CD4-positive, alpha-beta T cell treated with Interleukin-12 subunit alpha and Interleukin-12 subunit beta, for 1 hour (primary cell): Measurements from ENCODE around the gene ANKRD52.
"Not testable (repeated sequence)": the region's sequence is repeated elsewhere in the genome, so short reads cannot be mapped to it uniquely, and the experiment has no call there.

Source experiments
- DNase-seq: peaks from one replicate; pipeline ENCODE4 v3.0.0-alpha.2; 2020

Gene ANKRD52

DNA sequence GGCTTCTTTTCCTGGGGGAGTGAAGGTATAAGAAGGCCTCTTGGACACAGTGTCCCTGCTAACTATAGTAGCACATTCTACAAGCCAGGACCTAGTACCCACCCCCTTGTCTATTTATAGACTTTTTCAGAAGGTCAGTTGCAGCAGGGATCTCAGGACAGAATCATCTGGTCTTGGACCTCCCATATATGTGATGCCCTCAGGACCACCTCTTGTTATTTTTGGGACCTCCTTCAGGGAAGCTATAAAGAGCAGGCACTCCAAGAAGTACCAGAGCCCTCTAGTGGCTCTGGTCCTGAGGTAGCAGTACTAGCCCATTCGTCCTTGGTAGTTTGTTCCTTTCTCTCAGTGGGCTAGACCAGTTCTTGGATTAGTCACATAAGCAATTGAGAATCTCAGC, 12.8 kb upstream of the ANKRD52 start:
- peak; percentile 17 for DNase-seq

DNA sequence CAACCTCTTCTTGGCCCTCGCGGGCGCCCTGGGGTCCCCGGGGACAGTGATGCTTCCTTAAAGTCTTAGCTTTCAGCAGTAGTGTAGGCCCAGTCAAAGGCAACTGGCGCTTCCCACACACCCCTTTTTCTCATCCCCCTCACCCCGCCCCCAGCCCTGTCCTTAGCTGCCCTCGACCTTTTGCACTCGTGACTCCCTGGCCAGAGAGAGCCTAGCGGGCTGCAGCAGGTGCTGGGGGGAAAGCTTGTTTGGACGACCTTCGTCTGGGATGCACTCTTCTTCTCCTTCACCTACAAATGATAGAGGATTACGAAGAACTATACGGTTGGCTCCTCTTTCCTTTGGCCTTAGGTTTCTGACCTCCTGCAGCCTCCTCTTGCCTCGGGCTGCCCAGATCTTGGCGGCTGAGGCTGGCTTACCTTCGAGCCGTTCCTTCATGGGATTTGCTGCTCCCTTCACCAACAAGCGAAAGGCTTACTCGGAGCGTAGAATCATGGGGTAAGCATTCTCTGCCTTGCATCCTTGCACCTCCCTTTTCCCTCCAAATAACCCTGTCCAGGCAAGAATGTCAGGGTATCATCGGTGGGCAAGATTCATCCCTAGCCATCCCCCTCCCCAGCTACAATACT, 9.4 kb upstream of the ANKRD52 start:
- DNase-seq = no peak

DNA sequence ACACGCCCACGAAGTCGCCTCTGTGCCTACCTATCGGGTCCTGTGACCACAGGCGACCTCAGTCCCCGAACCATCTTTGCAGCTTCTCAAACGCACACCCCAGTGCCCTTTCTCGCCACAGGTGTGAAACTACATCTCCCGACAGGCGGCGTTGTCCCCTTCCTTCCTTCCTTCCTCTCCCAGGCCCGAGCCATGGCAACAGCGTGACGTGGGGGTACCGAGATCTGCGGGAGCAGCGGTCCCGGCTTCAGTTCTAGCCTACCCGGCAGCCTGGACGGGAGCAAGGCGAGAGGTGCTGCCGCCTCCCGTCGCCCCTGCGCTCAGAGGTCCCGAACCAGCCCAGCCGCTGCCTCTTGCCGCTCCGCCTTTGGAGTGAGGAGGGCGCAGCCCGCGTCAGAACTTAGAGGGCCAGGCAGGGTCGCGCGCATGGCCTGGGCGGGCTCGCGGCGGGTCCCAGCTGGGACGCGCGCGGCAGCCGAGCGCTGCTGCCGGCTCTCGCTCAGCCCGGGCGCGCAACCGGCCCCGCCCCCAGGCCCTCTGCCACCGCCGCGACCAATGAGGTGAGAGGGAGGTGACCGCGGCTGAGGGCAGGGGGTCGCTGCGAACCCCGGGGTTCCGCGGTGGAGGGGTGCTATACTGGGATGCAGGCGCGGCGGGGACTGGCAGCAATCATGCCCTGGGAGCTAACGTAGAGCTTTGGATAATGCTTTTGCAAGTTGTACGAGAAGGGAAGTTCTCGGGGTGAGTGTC, 8.7 kb upstream of the ANKRD52 start, which contains the start of gene COQ10A:
Gene COQ10A, plus strand, starts transcription at position 250 of the 750 bp plus-strand sequence. Its CDS starts 177 bp downstream, at position 427.
- DNase-seq = peak; percentile 91

DNA sequence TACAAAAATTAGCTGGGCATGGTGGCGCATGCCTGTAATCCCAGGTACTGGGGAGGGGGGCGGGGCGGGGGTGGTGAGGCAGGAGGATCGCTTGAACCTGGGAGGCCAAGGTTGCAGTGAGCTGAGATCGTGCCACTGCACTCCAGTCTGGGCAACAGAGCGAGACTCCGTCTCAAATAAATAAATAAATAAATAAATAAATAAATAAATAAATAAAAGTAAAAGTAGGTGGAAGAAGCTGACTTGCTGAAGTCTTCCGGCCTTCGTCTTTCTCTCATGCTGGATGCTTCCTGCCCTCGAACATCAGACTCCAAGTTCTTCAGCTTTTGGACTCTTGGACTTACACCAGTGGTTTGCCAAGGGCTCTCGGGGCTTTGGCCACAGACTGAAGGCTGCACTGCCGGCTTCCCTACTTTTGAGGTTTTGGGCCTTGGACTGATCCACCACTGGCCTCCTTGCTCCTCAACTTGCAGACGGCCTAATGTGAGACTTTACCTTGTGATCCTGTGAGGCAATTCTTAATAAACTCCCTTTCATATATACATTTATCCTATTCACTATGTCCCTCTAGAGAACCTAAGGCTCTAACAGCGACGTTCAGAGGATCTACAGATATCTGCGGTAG, 8.0 kb upstream of the ANKRD52 start:
- DNase-seq = not testable (repeated sequence)

DNA sequence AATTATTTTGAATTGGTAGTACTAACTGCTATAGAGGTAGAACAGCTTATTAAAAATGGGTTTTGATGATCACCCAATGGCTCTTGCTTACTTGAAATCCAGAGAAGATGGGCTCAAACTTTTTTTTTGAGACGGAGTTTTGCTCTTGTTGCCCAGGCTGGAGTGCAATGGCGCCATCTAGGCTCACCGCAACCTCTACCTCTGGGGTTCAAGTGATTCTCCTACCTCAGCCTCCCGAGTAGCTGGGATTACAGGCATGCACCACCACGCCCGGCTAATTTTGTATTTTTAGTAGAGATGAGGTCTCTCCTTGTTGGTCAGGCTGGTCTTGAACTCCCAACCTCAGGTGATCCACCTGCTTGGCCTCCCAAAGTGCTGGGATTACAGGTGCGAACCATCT, 4.8 kb upstream of the ANKRD52 start:
- DNase-seq = not testable (repeated sequence)

DNA sequence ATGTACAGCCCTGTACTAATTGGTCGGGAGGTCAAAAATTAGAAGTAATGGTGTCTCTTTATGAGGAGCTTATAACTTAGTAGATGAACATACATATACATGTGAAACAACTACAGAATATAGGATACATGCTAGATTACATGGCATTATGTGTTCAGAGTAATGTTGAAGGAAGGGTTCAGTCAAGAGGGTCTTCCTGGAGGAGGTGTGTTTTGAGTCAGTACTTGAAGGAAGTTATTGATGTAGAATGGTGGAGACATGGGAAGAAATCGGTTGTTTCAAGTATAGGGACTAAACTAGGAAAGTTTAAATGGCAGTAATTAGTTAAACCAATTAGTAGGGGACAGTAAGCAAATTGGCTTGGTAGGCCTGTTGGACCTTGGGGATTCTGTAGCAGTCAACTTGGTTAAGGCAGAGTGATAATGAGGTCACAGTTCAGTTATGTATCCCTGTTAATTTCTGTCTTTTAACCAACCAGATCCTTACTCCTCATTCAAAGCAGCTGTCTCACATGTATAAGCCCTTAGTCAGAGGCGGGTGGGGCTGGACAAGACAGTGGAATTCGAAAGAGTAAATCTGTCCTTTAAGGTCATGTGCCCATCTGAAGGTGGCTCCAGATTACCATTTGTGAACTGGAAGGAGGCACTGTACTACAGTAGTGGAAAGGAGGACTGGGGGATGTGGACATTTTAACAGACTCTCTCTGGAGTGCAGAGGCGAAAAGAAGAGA, 3.5 kb upstream of the ANKRD52 start:
- DNase-seq = no peak

DNA sequence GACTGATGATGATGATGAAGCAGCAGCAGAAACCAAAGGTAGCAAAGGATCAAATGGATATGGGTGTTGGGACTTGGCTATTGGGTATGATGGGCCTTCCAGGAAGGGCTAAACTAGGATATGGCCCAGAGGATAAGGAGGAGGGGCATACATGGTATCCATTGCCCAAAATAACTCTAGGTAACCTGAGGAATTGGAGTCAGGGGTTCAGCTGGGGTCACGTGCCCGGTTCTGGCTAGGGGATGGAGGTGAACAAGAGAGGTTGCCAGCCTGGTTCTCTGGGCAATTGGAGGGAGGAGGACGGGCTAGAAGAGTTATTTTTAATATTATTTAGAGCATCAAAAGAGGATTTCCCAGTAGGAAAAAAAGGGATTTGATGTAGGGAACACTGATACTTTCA, 2.7 kb upstream of the ANKRD52 start:
- DNase-seq = no peak

DNA sequence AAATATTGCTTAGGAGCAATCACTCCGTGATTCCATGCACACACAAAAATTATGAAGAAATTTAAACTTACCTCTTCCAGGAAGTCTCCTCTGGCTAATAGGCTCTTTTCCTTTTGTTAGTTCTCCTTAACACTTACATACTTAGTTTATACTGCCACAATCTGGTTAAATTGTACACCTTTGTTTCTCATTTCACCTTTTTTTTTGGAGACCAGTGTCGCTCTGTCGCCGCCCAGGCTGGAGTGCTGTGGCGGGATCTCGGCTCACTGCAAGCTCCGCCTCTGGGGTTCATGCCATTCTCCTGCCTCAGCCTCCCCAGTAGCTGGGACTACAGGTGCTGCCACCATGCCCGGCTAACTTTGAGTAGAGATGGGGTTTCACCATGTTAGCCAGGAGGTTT, 2.2 kb upstream of the ANKRD52 start:
- DNase-seq = no peak

DNA sequence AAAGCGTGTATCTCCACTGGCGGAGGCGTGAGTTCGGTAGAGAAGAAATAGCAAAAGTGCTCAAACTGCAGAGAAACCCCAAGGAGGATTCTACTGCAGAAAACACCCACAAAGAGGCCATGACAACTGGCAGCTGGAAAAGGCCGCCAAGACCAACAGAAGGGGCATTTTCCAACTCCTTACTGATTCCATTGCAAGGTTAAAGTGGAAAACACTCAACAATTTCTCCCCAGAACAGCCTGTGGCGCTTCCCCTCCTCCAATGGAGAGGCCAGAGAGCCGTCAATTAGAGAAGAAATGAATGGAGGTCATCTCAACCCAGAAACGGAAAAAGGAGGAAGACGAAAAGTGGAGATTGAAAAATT, 618 bp upstream of the ANKRD52 start:
- DNase-seq = no peak

DNA sequence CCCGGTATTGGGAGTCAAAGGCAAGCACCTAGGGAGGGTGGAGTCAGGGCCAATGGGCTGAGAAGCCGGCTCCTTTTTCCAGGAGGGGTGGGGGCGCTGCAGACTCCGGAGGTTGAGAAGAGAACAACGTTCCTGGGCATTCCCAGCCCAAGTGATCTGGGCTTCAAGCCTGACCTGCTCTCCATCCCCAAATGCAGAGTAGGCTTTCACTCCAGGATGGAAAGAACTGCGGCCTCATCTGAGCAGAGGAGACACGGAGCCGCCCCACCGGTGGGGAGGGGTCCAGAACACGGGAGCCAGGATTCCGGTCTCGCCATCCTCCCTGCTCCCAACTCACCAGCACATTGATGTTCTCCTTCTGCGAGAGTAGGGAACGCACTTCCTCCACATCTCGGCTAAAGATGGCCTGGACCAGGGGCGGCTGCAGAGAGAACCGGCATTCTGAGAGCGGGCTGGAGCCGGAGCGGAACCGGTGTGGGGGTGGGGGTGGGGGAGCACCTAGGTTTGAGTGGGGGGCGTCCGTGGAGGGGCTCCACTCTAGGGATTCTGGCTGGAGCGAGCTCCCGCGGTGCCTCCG, 605 bp downstream of the ANKRD52 start:
- DNase-seq = no peak

DNA sequence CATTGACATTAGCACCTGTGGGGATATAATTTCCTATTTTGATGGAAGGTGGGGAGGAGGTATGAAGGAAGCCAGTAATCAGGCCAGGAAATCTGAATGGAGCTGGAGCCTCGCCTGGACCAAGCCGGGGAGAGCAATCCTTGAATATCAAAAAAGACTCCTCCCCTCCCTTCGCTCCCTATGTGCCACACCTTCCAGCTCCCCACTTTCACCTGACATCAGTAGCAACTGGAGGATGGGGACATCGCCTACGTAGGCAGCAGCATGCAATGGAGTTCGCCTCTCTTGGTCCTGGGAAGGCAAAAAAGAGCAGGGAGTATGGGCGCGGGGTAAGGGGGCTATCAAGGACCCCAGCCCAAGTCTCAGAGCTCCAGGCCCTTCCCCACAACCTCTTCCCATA, 1.1 kb downstream of the ANKRD52 start:
- DNase-seq = no peak

DNA sequence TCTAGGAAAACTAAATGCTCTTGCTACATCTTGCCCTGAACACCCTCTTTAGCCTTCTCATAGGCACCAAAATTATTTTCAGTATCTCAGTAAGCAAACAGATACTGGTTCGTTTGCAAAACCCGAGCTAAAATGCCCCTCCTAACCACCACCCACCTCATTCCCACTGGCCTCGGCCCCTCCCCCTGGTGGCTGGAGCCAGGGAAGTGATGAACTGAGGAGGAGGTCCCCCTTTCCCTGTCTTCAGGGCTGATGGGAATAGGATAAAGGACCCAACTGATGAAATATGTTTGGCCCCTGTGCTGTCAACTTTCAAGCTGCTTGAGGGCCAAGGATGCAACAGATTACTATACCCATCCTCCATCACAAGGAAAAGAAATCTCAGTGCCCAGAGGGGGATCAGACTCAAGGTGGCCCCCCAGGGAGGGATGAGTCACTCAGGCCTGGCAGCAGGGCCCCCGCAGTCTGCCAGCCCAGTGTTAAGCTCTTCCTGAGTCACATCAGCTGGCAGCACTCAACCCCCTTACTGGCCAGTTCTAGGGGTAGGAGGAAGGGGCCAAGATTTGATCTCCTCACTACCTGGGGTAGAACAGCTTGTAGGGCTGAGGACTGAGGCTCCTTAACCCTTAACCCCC, 1.7 kb downstream of the ANKRD52 start:
- DNase-seq = no peak

DNA sequence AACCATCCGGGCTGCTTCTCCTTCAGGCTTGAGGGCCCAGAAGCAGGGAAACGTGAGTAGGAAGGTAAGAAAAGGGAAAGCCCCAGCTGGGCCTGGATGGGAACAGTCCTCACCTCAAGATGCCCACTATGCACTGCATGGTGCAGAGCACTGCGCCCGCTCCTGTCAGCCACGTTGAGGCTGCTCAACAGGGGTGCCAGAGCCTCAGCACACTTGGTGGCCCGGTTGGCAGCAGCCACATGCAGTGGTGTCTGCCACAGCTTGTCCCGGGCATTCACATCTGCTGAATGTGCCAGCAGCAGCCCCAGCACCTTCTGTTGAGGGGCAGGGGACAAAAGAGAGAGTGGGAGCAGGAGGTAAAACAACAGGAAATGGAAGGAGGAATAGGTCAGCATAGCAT, 2.5 kb downstream of the ANKRD52 start:
- DNase-seq = no peak

DNA sequence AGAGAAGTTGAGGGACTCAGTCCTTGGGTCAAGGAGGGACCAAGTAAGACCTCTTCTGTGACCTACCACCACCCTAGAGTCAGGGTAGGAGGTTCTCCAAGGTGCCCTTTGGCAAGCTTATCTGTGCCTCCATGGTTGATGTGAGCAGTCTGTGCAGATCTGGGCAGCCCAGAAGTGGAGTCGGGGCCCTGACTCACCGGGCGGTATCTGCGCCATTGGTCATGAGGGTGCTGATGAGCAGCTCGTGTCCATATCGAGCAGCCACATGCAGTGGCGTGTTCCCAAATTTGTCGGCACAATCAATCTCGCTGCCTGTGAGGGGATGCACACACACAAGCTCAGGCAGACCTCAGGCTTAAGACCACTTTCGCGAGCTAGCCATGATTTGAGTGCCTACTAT, 5.1 kb downstream of the ANKRD52 start:
- no peak for DNase-seq

DNA sequence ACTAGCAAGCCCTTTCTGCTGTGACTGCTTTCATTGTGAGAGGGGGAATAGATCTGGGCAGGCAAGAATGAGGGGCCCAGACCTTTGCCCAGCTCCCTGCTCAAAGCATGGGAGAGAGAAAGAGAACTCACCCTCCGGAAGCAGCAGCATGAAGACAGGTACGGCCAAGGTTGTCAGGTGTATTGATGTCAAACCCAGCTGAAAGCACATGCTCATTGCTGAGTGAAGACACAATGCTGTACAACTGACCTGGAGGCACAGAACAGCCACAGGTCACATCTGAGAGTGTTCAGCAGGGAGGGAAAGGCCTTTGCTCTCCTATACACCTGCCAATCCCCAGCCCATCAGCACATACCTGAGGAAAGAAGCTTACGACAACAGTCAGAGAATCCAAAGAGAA, 5.5 kb downstream of the ANKRD52 start:
- DNase-seq = no peak

DNA sequence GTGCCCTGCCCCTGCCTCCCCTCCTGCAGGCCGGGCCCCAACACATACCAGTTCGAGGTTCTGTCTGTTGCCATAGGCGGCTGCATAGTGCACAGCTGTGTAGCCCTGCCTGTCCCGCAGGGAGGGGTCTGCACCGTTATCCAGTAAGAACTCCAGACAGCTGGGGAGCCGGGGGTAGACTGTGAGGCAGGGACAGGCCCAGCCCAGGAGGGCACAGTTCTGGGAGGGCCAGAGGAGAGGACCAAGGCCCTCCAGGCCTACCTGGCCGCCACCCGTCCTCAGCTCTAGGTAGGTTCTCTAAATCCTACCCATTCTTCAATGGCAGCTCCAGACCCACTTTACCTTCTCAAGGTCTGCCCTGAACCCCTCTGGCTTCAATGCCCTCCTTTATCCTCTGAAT, 9.5 kb downstream of the ANKRD52 start:
- no peak for DNase-seq

DNA sequence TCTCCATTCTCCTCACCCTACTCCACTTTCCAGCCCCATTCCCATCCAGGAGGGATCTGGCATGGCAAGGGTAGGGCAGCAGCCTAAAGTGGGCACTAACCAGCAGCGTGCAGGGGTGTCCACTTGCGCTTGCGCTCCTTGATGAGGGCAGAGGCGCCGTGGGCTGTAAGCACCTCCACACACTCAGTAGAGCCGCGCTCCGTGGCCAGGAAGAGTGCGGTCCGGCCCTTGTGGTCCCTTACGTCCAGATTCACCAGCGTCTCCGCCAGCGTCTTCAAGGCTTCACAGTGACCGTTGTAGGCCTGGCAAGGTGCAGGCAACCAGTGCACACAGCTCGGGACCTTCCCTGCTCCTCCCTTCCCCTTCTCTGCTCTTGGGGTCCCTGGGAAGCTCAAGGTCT, 10.3 kb downstream of the ANKRD52 start:
- DNase-seq = no peak

DNA sequence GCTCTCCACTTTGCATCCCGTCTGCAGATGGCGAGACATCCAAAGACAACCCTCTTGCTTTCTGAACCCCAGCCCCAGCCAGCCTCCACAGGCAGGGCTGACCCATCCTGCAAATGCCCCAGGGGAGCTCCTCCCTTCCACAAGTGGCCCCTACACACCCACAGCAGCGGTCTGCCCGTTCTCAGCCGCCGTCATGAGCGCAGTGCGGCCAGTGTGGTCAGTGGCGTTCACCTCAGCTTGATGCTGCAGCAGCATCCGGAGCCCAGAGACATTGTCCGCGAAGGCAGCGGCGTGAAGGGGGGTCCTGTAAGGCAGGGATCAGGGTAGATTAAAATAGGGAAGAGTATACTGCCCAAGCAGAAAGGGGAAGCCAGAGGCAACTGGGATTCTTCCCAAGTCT, 13.7 kb downstream of the ANKRD52 start:
- DNase-seq = no peak

DNA sequence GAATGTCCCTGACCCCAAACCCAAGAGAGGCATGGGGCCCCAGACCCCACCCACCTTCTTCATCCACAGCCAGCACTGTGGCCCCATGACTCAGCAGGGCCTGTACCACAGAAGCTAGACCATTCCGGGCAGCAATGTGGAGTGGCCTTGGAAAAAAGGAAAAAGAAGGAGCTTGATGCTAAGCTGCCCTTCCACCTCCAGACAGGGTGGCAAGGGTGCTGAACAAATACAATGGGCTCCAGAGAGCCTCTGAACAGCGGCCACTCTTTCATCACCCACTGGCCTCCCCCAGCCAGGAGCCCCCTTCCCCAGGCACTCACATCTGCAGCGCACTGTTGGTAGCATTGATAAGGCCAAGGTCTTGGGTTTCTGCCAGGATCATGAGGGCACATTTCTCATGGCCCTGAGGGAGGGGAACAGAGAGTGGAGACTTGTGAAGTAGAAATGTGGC, 14.4 kb downstream of the ANKRD52 start:
- no peak for DNase-seq

DNA sequence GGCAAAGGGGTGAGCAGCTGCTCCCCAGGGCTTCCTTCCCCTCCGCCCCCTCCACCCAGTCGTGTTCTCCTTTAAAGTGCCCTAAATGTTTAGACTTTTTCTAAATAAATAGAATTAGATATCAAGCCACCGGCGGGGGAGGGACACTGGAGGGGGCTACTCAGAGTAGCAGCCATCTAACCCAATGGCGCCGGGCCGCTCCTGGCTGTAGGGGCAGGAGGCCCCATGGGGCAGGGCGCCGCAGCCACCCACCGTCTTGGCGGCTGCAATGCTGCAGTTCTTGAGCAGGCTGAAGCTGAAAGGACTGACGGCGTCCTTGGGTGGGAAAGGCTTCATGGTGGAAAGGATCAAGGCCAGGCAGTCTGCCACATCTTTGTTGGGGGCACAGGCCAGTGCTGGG, 15.2 kb downstream of the ANKRD52 start:
- no peak for DNase-seq

DNA sequence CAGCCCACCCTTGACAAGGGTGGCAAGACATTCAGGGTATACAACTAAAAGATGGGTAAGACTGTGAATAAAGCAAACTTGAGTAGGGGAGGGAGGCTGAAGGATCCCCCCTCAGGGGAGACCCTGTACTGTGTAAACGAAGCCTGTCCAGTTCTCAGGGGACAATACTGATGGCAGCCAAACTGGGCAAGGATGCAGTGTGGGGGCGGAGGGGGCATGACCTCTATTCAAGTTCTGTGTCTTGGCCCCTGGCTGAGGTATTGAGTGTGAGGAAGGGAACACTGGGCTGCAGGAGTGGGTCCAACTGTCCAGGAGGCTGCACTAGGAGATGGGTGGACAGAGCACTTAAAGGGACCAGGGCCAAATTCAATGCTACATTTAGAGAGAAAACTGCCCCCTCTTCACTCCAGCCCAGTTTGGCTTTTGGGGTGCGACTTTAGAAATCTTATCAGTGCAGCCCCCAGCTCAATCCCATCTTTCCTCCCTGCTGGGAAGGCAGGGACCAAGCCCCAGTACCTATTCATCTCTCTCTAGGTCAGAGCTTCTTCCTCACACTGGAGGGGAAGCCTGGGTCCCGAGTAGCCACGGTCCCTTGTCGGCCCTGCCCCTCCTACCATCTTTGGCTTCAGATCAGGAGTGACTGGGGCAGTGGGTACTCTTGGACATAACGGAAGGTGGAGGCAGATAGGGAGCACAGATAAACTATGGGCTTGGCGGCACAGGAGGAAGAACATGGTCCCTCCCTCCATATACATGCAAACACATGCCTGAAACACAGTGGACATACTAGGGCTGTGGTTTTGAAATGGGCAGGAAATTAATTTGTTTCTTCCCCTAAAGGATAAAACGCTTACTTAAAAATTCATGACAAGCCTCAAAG, 16.5 kb downstream of the ANKRD52 start:
- DNase-seq = no peak

DNA sequence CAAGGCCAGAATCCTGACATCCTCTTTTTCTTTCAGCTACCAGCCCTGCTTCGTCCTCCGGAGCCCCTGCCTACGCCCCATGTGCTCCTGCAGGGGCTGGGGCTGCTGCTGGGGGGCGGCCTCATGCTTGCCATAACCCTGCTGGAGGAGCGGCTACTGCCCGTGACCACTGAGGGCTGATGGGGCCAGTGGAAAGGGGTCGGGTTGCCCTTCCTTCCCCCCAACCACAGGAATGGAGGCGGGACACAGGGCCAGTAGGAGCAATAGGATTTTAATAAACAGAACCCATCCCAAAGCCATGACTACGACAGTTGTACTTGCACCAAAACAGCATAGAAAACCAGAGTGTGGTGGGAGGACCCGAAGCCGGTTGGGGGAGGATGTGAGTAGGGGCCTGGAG, 20.6 kb downstream of the ANKRD52 start:
- no peak for DNase-seq
